ENCODE results near the gene LLGL1.
A peak's percentile ranks its signal among the peaks of the same experiment; 100 is the strongest.

LLGL1 gene

GRCh38 chr17:18225121-18225641 lies at the start of gene LLGL1:
Gene LLGL1, plus strand, starts transcription at chr17:18225635. Its CDS starts 48 bp downstream, at chr17:18225683.
- DNase-seq: peak; percentile 95

- peak; percentile 47 for DNase-seq
These were observed 49.3 kb upstream of the LLGL1 start for GRCh38 chr17:18176176-18176575.

GRCh38 chr17:18177133-18177532 lies 48.3 kb upstream of the LLGL1 start:
- no peak for DNase-seq

GRCh38 chr17:18177722-18178121 lies 47.7 kb upstream of the LLGL1 start:
- DNase-seq: no peak

GRCh38 chr17:18179196-18179595 lies 46.2 kb upstream of the LLGL1 start:
- DNase-seq: no peak

GRCh38 chr17:18179804-18180203 lies 45.6 kb upstream of the LLGL1 start:
- DNase-seq: no peak

GRCh38 chr17:18181358-18181757 lies 44.1 kb upstream of the LLGL1 start:
- no peak for DNase-seq

GRCh38 chr17:18182110-18182977 lies 43.1 kb upstream of the LLGL1 start:
- no peak for DNase-seq

GRCh38 chr17:18182978-18183333 lies 42.5 kb upstream of the LLGL1 start:
- peak; percentile 82 for DNase-seq

GRCh38 chr17:18183334-18184142 lies 41.9 kb upstream of the LLGL1 start, which contains the start of gene ALKBH5:
Gene ALKBH5, plus strand, starts transcription at chr17:18183828. Its CDS starts 416 bp downstream, at chr17:18184244.
- DNase-seq: peak; percentile 99

- DNase-seq: peak; percentile 82
These were observed 41.0 kb upstream of the LLGL1 start for GRCh38 chr17:18184143-18185031.

- DNase-seq: no peak
These were observed 40.0 kb upstream of the LLGL1 start for GRCh38 chr17:18185391-18185790.

GRCh38 chr17:18185832-18186626 lies 39.4 kb upstream of the LLGL1 start:
- no peak for DNase-seq

GRCh38 chr17:18186627-18186982 lies 38.8 kb upstream of the LLGL1 start:
- no peak for DNase-seq

GRCh38 chr17:18187226-18187625 lies 38.2 kb upstream of the LLGL1 start:
- no peak for DNase-seq

GRCh38 chr17:18187821-18188761 lies 37.3 kb upstream of the LLGL1 start:
- DNase-seq: no peak

GRCh38 chr17:18190628-18191235 lies 34.7 kb upstream of the LLGL1 start:
- DNase-seq: no peak

GRCh38 chr17:18191236-18191667 lies 34.2 kb upstream of the LLGL1 start:
- no peak for DNase-seq

GRCh38 chr17:18191967-18192366 lies 33.5 kb upstream of the LLGL1 start:
- no peak for DNase-seq

GRCh38 chr17:18194394-18194793 lies 31.0 kb upstream of the LLGL1 start:
- DNase-seq: no peak

All from CD4-positive, alpha-beta T cell treated with Interferon gamma for 1 hour (primary cell).